ENCODE results near the gene CHRNE. TPM values are rescaled to one million over a fixed set of nuclear protein-coding genes. Genes with fewer than 3 reads are reported as not detected.

CHRNE gene
- total and polyA plus RNA-seq, 2 of the 13 experiments (the other 11 are each of a cell fraction or from before 2014, with no cell fraction given) = 0.53 to 0.59 TPM

GRCh38 chr17:4908301-4908700 lies 5.4 kb upstream of the CHRNE start (continued):
- no peak for TF ChIP-seq IKZF4 (CRISPR knock-in tag; IDR thresholded peaks at IDR 0.05; ENCODE audit: borderline replicate concordance, low read depth, not compliant biosample characterization)
- no peak for TF ChIP-seq ATF6 (CRISPR knock-in tag; conservative IDR thresholded peaks at IDR 0.05)
- no peak for TF ChIP-seq ZNF724P (CRISPR knock-in tag; IDR thresholded peaks at IDR 0.05; ENCODE audit: borderline replicate concordance)
- peak; percentile 56 for TF ChIP-seq HNRNPLL (IDR thresholded peaks at IDR 0.05; ENCODE audit: low read depth, low read length, poor library complexity, severe bottlenecking)
- TF ChIP-seq ZNF264 (CRISPR knock-in tag; IDR thresholded peaks at IDR 0.05) = peak; percentile 69
- no peak for TF ChIP-seq ZNF10 (CRISPR knock-in tag; IDR thresholded peaks at IDR 0.05; ENCODE audit: borderline replicate concordance, low read depth)
- TF ChIP-seq ZNF614 (CRISPR knock-in tag; IDR thresholded peaks at IDR 0.05; ENCODE audit: borderline replicate concordance) = peak; percentile 71; the same call in 1 of the 2 replicates
- no peak for TF ChIP-seq ZNF883 (CRISPR knock-in tag; IDR thresholded peaks at IDR 0.05; ENCODE audit: not compliant biosample characterization)
- TF ChIP-seq ATAD3A (CRISPR knock-in tag; IDR thresholded peaks at IDR 0.05) = no peak
- TF ChIP-seq BATF2 (CRISPR knock-in tag; IDR thresholded peaks at IDR 0.05) = 0 out of 2 replicates have a peak, but pooled peaks have one; percentile 25
- TF ChIP-seq STAT6 (CRISPR knock-in tag; IDR thresholded peaks at IDR 0.05; ENCODE audit: borderline replicate concordance) = no peak
- TF ChIP-seq PHF8 (CRISPR knock-in tag; IDR thresholded peaks at IDR 0.05) = peak; percentile 41; the same call in 1 of the 2 replicates
- TF ChIP-seq SP1 (IDR thresholded peaks at IDR 0.05) = no peak
- no peak for TF ChIP-seq SP1 (CRISPR knock-in tag; IDR thresholded peaks at IDR 0.05)
- TF ChIP-seq HOXD1 (CRISPR knock-in tag; IDR thresholded peaks at IDR 0.05) = no peak
- no peak for TF ChIP-seq ZNF354B (CRISPR knock-in tag; IDR thresholded peaks at IDR 0.05)
- TF ChIP-seq MNT (IDR thresholded peaks at IDR 0.05) = no peak
- no peak for TF ChIP-seq SNAPC5 (CRISPR knock-in tag; IDR thresholded peaks at IDR 0.05; ENCODE audit: borderline replicate concordance)
- no peak for TF ChIP-seq ZNF549 (CRISPR knock-in tag; IDR thresholded peaks at IDR 0.05)
- TF ChIP-seq ZNF839 (CRISPR knock-in tag; IDR thresholded peaks at IDR 0.05; ENCODE audit: borderline replicate concordance) = 0 out of 2 replicates have a peak, but pooled peaks have one; percentile 34
- no peak for TF ChIP-seq NFATC3 (CRISPR knock-in tag; IDR thresholded peaks at IDR 0.05)
- TF ChIP-seq ZSCAN9 (CRISPR knock-in tag; IDR thresholded peaks at IDR 0.05; ENCODE audit: borderline replicate concordance) = no peak
- TF ChIP-seq TAF1 (CRISPR knock-in tag; IDR thresholded peaks at IDR 0.05) = peak; percentile 58; the same call in 1 of the 2 replicates
- no peak for TF ChIP-seq ATF4 (CRISPR knock-in tag; IDR thresholded peaks at IDR 0.05)
